ENCODE measurements around the gene MLLT11. TPM values are rescaled to one million over a fixed set of nuclear protein-coding genes. Genes with fewer than 3 reads are reported as not detected.

MLLT11 gene
- total RNA-seq, 1 experiment from 2014 or later, result 23.3 TPM

DNA sequence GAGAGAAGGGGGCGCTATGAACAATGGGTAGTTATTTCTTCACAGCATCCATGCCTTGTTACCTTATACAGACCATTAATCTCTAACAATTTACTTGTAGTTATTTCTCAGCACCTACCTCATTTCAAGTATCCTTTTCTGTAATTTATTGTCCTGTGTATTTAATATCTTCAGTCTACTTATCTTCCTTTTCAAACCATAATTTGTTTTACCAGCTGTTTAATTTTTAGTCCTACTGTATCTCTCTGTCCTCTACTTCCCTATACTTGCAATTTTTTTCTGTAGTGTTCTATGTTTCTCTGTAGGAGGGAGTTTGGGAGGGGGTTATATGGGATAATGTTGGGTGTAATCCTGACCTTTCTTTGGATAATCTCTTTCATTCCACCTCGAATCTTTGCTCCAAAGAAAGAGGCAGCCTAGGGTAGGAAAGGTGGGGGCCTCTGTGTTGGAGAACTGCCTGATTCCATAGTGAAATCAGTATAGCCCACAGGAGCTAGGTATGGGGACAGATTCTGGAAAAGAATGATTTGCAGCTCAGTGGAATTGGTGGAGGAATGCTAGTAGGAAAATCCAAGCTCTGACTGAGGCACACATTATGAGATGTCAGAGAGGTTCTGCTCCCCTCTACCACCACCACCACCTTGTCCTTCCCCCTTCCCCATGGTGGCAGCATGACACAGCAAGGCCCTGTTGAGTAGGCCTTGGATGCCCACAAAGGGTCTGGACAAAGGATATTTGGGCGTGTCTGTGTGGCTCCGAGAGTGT lies 642 bp downstream of the MLLT11 start:
- Histone ChIP-seq H3K4me1 (replicated peaks; ENCODE audit: insufficient read depth) (peaks cover 34% of the 10 kb centered on the region), H3K27me3 (ENCODE audit: insufficient read depth, low read depth) (no peaks in the 10 kb centered on the region), H3K9me3 (ENCODE audit: insufficient read depth, low read depth) (no peaks in the 10 kb centered on the region), H4K20me1 (ENCODE audit: insufficient read depth) (peaks cover 14% of the 10 kb centered on the region; the same call in 1 of the 2 replicates), H3K9me2 (ENCODE audit: insufficient read depth) (no peaks in the 10 kb centered on the region), H3K4me2 (peak overlapping the region; percentile 90), H3K4me3 (peak overlapping the region; percentile 82), H3F3A (ENCODE audit: insufficient read depth, low read depth) (peaks cover 10% of the 10 kb centered on the region), H3K27ac (no peak overlapping the region), H2AFZ (peak overlapping the region; percentile 86), H3K79me2 (ENCODE audit: low read depth) (peaks cover 36% of the 10 kb centered on the region), H3K36me3 (ENCODE audit: low read depth) (peaks cover 8% of the 10 kb centered on the region; the same call in 1 of the 2 replicates)
- BruUV-seq (replicated peaks), result TSS peak; percentile 45
- no peak for DNase-seq
- CTCF ChIA-PET, result interaction anchor here (0.5 to 1.0 kb wide), 3 partner anchors 39 to 805 kb away, joined by 3 to 5 read pairs (median 3); no protein-coding TSS in a partner anchor
- POLR2A ChIA-PET (ENCODE audit: unreplicated experiment), result interaction anchor here (0.6 kb wide), 1 partner anchor 76 kb away, joined by 14 read pairs; no protein-coding TSS in a partner anchor
- TF ChIP-seq EZH2 (IDR thresholded peaks at IDR 0.05; ENCODE audit: low read depth) (no peak), CTCF (conservative IDR thresholded peaks at IDR 0.05) (no peak)
- intact Hi-C loops (cut with micrococcal nuclease; ENCODE audit: unreplicated experiment), result loop anchor here (1.0 to 10.0 kb wide), 2 partner anchors 10 to 496 kb away; no protein-coding TSS in a partner anchor

GRCh38 chr1:151061704-151062103 lies 1.5 kb downstream of the MLLT11 start:
- no peaks in the 10 kb centered on the region for H3K9me3 ChIP-seq (ENCODE audit: insufficient read depth, low read depth)
- H2AFZ ChIP-seq, result no peak overlapping the region
- H3K27ac ChIP-seq, result no peak overlapping the region
- peaks cover 27% of the 10 kb centered on the region for H3K79me2 ChIP-seq (ENCODE audit: low read depth)
- DNase-seq, result no peak
- H3K4me2 ChIP-seq, result no peak overlapping the region
- H3K27me3 ChIP-seq (ENCODE audit: insufficient read depth, low read depth), result no peaks in the 10 kb centered on the region
- H3K4me1 ChIP-seq (replicated peaks; ENCODE audit: insufficient read depth), result peaks cover 25% of the 10 kb centered on the region
- H3F3A ChIP-seq (ENCODE audit: insufficient read depth, low read depth), result peaks cover 5% of the 10 kb centered on the region
- H4K20me1 ChIP-seq (ENCODE audit: insufficient read depth), result peaks cover 11% of the 10 kb centered on the region; the same call in 1 of the 2 replicates
- intact Hi-C loops (cut with micrococcal nuclease; ENCODE audit: unreplicated experiment), result loop anchor here (1.0 to 10.0 kb wide), 2 partner anchors 10 to 497 kb away; no protein-coding TSS in a partner anchor
- ChIA-PET POLR2A (ENCODE audit: unreplicated experiment) (interaction anchor here (0.6 to 0.7 kb wide), 2 partner anchors 12 to 25 kb away, joined by 4 to 6 read pairs; partner anchors contain the start of gene BNIPL), CTCF (interaction anchor here (0.5 to 1.0 kb wide), 4 partner anchors 8 to 806 kb away, joined by 3 read pairs; no protein-coding TSS in a partner anchor)
- peaks cover 5% of the 10 kb centered on the region; the same call in 1 of the 2 replicates for H3K36me3 ChIP-seq (ENCODE audit: low read depth)
- no peak for TF ChIP-seq EZH2 (IDR thresholded peaks at IDR 0.05; ENCODE audit: low read depth)
- TF ChIP-seq CTCF (conservative IDR thresholded peaks at IDR 0.05), result no peak
- H3K9me2 ChIP-seq (ENCODE audit: insufficient read depth), result no peaks in the 10 kb centered on the region
- no TSS peak for BruUV-seq (replicated peaks)
- no peak overlapping the region for H3K4me3 ChIP-seq

GRCh38 chr1:151062741-151063371 lies 2.7 kb downstream of the MLLT11 start:
- CTCF ChIA-PET, result interaction anchor here (1.0 kb wide), 1 partner anchor 81 kb away, joined by 3 read pairs; no protein-coding TSS in a partner anchor
- Histone ChIP-seq H3K4me3 (no peak overlapping the region), H3K4me2 (0 out of 2 replicates have a peak overlapping the region, but pooled peaks have one; percentile 6), H3K27me3 (ENCODE audit: insufficient read depth, low read depth) (no peaks in the 10 kb centered on the region), H3K9me3 (ENCODE audit: insufficient read depth, low read depth) (no peaks in the 10 kb centered on the region), H3K27ac (peak overlapping the region; percentile 30), H3K9me2 (ENCODE audit: insufficient read depth) (no peaks in the 10 kb centered on the region), H3F3A (ENCODE audit: insufficient read depth, low read depth) (peaks cover 3% of the 10 kb centered on the region), H3K36me3 (ENCODE audit: low read depth) (no peaks in the 10 kb centered on the region), H3K79me2 (ENCODE audit: low read depth) (peaks cover 16% of the 10 kb centered on the region), H4K20me1 (ENCODE audit: insufficient read depth) (peaks cover 5% of the 10 kb centered on the region; the same call in 1 of the 2 replicates), H2AFZ (no peak overlapping the region), H3K4me1 (replicated peaks; ENCODE audit: insufficient read depth) (peaks cover 14% of the 10 kb centered on the region)
- no peak for TF ChIP-seq CTCF (conservative IDR thresholded peaks at IDR 0.05)
- no peak for TF ChIP-seq EZH2 (IDR thresholded peaks at IDR 0.05; ENCODE audit: low read depth)
- DNase-seq, result peak in 1 of 2 experiments; percentile 48
- intact Hi-C loops (cut with micrococcal nuclease; ENCODE audit: unreplicated experiment), result loop anchor here (10.0 kb wide), 1 partner anchor 498 kb away; no protein-coding TSS in a partner anchor
- no TSS peak for BruUV-seq (replicated peaks)
- POLR2A ChIA-PET (ENCODE audit: unreplicated experiment), result interaction anchor here (0.5 to 0.7 kb wide), 6 partner anchors 76 to 447 kb away, joined by 3 to 40 read pairs (median 3); no protein-coding TSS in a partner anchor

All from PC-9 (cell line).